Prostate gland (tissue), 2 donors: ENCODE data around the gene C22orf23. TPM values are rescaled to one million over a fixed set of nuclear protein-coding genes. Genes with fewer than 3 reads are reported as not detected.

Experiments
- DNase-seq: peaks from one replicate; pipeline ENCODE4 v3.0.0-alpha.2; 2019; ENCODE audit warnings: low spot score
- H3K27ac ChIP-seq, 2 donors: fragments of 200-600 bp; sonication (generic); 2 replicates each; pipeline ENCODE4 v1.5.1; 2017 to 2019
- H3K27me3 ChIP-seq: fragments of 200-600 bp; sonication (generic); replicated peaks from 2 replicates; pipeline ENCODE4 v1.5.1; 2019; ENCODE audit not compliant: insufficient read depth
- H3K36me3 ChIP-seq, 2 donors: fragments of 200-600 bp; sonication (generic); 1 replicate in 1 of 2; 2 replicates in 1 of 2; pipeline versions ENCODE4 v1.5.1 to v1.8.1; 2017 to 2019
- H3K4me1 ChIP-seq: fragments of 200-600 bp; sonication (generic); replicated peaks from 2 replicates; pipeline ENCODE4 v1.5.1; 2019
- H3K4me3 ChIP-seq, 2 donors: fragments of 200-600 bp; sonication (generic); 2 replicates each; pipeline ENCODE4 v1.5.1; 2017 to 2019
- H3K9me3 ChIP-seq: fragments of 200-600 bp; sonication (generic); 2 replicates; pipeline ENCODE4 v1.5.1; 2017
- CTCF ChIP-seq, 4 experiments: fragments of 200-600 bp in 2 of 4; fragments of 450-650 bp in 2 of 4; sonication (generic) in 2 of 4; IDR thresholded peaks; 1 replicate in 3 of 4; 2 replicates in 1 of 4; pipeline ENCODE4 v1.5.1; 2016 to 2019; ENCODE audit warnings: antibody characterized with exemption in 4 of 4, mild to moderate bottlenecking in 2 of 4, moderate library complexity in 2 of 4
- POLR2A ChIP-seq: fragments of 450-650 bp; IDR thresholded peaks from one replicate; pipeline ENCODE4 v1.6.1; 2016; ENCODE audit warnings: antibody characterized with exemption, mild to moderate bottlenecking
- POLR2AphosphoS5 ChIP-seq: sonication (generic); formaldehyde crosslinking; IDR thresholded peaks from one replicate; pipeline ENCODE4 v1.6.1; 2017; ENCODE audit warnings: antibody characterized with exemption
- whole genome bisulfite sequencing: methylation state at CpG from one replicate; pipeline ENCODE4 v1.1.5; 2018; 5-methylcytosine and 5-hydroxymethylcytosine counted together
- intact Hi-C: fragments of 100-400 bp; cut with DNase I; formaldehyde crosslinking; loops from one replicate; pipeline ENCODE4 v1.14.2; 2022
- total RNA-seq, 2 donors: library from RNA; depleted of rRNA; stranded (reverse); fragments of >200 nt; gene quantifications; one replicate each; pipeline ENCODE4 v1.1.0, GENCODE V29; 2016

The C22orf23 gene
- total RNA-seq, 2 donors from 2014 or later: 9.7 TPM; not detected in 1

GRCh38 chr22:37926771-37927636 lies 26.4 kb downstream of the C22orf23 start:
- H3K4me3 ChIP-seq: no peak overlapping the region
- intact Hi-C loops: no loop called here

GRCh38 chr22:37926358-37926757 lies 27.0 kb downstream of the C22orf23 start:
- no peak for TF ChIP-seq POLR2AphosphoS5
- TF ChIP-seq POLR2A: no peak
- TF ChIP-seq CTCF (IDR thresholded peaks at IDR 0.05): no peak
- intact Hi-C loops: no loop called here
- no peak overlapping the region for H3K27ac ChIP-seq
- H3K9me3 ChIP-seq: no peaks in the 10 kb centered on the region
- 84% methylated on average over 7 of the region's 7 CpGs for whole genome bisulfite sequencing
- DNase-seq: no peak
- no peaks in the 10 kb centered on the region for H3K27me3 ChIP-seq
- peaks cover 3% of the 10 kb centered on the region for H3K4me1 ChIP-seq
- H3K36me3 ChIP-seq: peaks cover 0 to 20% of the 10 kb centered on the region in 2 donors
- no peak overlapping the region for H3K4me3 ChIP-seq

More at GRCh38 chr22:37926771-37927636, 26.4 kb downstream of the C22orf23 start:
- Histone ChIP-seq H3K27me3 (no peaks in the 10 kb centered on the region), H3K9me3 (no peaks in the 10 kb centered on the region), H3K4me1 (peaks cover 3% of the 10 kb centered on the region), H3K36me3 (peaks cover 0 to 20% of the 10 kb centered on the region in 2 donors), H3K27ac (no peak overlapping the region)
- DNase-seq: no peak
- no peak for TF ChIP-seq CTCF (IDR thresholded peaks at IDR 0.05)
- no peak for TF ChIP-seq POLR2A
- TF ChIP-seq POLR2AphosphoS5: no peak
- WGBS: 89% methylated on average over 32 of the region's 32 CpGs

GRCh38 chr22:37925767-37926166 lies 27.6 kb downstream of the C22orf23 start:
- H3K36me3 ChIP-seq: peaks cover 0 to 20% of the 10 kb centered on the region in 2 donors
- H3K27me3 ChIP-seq: no peaks in the 10 kb centered on the region
- no peak overlapping the region for H3K27ac ChIP-seq
- 87% methylated on average over 15 of the region's 15 CpGs for WGBS
- TF ChIP-seq POLR2AphosphoS5 (no peak), POLR2A (no peak), CTCF (IDR thresholded peaks at IDR 0.05) (no peak)
- H3K4me1 ChIP-seq: peaks cover 3% of the 10 kb centered on the region
- H3K9me3 ChIP-seq: no peaks in the 10 kb centered on the region
- intact Hi-C loops: no loop called here
- no peak for DNase-seq
- no peak overlapping the region for H3K4me3 ChIP-seq

DNA sequence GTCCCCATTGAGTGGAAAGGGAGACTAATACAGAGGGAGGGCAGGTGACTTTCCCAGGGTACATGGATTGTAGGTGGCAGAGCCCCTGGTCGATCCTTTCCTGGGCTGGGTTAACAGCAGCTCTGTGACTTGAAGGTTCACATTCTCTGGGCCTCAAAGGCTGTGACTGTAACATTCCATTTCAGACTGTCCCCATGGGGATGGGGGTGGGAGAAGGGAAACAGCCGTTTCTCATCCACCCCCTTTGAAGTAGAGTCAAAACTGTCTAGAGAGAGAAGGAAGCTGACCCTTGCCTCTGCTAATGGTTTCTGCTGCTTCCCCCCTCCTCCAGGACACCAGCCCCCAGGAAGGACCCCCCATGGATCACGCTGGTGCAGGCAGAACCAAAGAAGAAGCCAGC lies 28.1 kb downstream of the C22orf23 start:
- intact Hi-C loops: no loop called here
- no peak overlapping the region for H3K27ac ChIP-seq
- no peaks in the 10 kb centered on the region for H3K27me3 ChIP-seq
- WGBS: 50% methylated on average over 3 of the region's 3 CpGs
- peaks cover 0 to 20% of the 10 kb centered on the region in 2 donors for H3K36me3 ChIP-seq
- H3K4me1 ChIP-seq: peaks cover 3% of the 10 kb centered on the region
- DNase-seq: no peak
- no peaks in the 10 kb centered on the region for H3K9me3 ChIP-seq
- no peak overlapping the region for H3K4me3 ChIP-seq
- TF ChIP-seq CTCF (IDR thresholded peaks at IDR 0.05) (no peak), POLR2AphosphoS5 (no peak), POLR2A (no peak)
